Sigmoid colon (tissue), 4 donors: ENCODE data around the gene DPP3.

Experiments used
- CTCF ChIP-seq, 4 experiments: fragments of 450-650 bp in 3 of 4; fragments of 200-600 bp in 1 of 4; IDR thresholded peaks; one replicate each; pipeline ENCODE4 v1.5.1; 2016 to 2019; ENCODE audit warnings: antibody characterized with exemption in 4 of 4, mild to moderate bottlenecking in 3 of 4, moderate library complexity in 2 of 4
- EP300 ChIP-seq, 4 donors: sonication (generic); formaldehyde crosslinking; IDR thresholded peaks; one replicate each; pipeline ENCODE4 v1.6.1; 2017; ENCODE audit warnings: antibody characterized with exemption in 4 of 4
- POLR2A ChIP-seq, 2 donors: fragments of 450-650 bp; IDR thresholded peaks; one replicate each; pipeline ENCODE4 v1.6.1; 2016; ENCODE audit warnings: antibody characterized with exemption in 2 of 2, mild to moderate bottlenecking in 2 of 2, moderate library complexity in 2 of 2

GRCh38 chr11:66529069-66529468, 48.8 kb downstream of the DPP3 start:
- TF ChIP-seq CTCF (IDR thresholded peaks at IDR 0.05) (no peak), POLR2A (IDR thresholded peaks at IDR 0.05) (no peak), EP300 (IDR thresholded peaks at IDR 0.05) (no peak)
